Fibroblast of upper back skin (primary cell): Measurements from ENCODE around the gene SREBF1.
A peak's percentile ranks its signal among the peaks of the same experiment; 100 is the strongest.

ENCODE experiments used
- DNase-seq: peaks from one replicate; pipeline ENCODE4 v3.0.0-alpha.2; 2013

SREBF1 gene

GRCh38 chr17:17822616-17823015 lies 14.2 kb downstream of the SREBF1 start:
- DNase-seq, result no peak

- DNase-seq, result peak; percentile 82
These were observed 14.6 kb downstream of the SREBF1 start for GRCh38 chr17:17822189-17822588.

- DNase-seq, result no peak
These were observed 16.2 kb downstream of the SREBF1 start for GRCh38 chr17:17820463-17821158.

- DNase-seq, result no peak
These were observed 16.7 kb downstream of the SREBF1 start for GRCh38 chr17:17820046-17820445.

- peak; percentile 81 for DNase-seq
These were observed 17.2 kb downstream of the SREBF1 start for GRCh38 chr17:17819561-17819995.

GRCh38 chr17:17819111-17819510 lies 17.7 kb downstream of the SREBF1 start:
- DNase-seq, result no peak

- no peak for DNase-seq
These were observed 18.7 kb downstream of the SREBF1 start for GRCh38 chr17:17818088-17818526.

- DNase-seq, result no peak
These were observed 19.2 kb downstream of the SREBF1 start for GRCh38 chr17:17817552-17817947.

GRCh38 chr17:17816831-17817551 lies 19.8 kb downstream of the SREBF1 start:
- no peak for DNase-seq

GRCh38 chr17:17816240-17816814 lies 20.5 kb downstream of the SREBF1 start:
- DNase-seq, result no peak

GRCh38 chr17:17815436-17816200 lies 21.2 kb downstream of the SREBF1 start:
- no peak for DNase-seq

- DNase-seq, result no peak
These were observed 21.8 kb downstream of the SREBF1 start for GRCh38 chr17:17815062-17815406.

GRCh38 chr17:17814162-17815061 lies 22.4 kb downstream of the SREBF1 start:
- no peak for DNase-seq

GRCh38 chr17:17813725-17814095 lies 23.1 kb downstream of the SREBF1 start:
- no peak for DNase-seq

GRCh38 chr17:17813055-17813724 lies 23.6 kb downstream of the SREBF1 start:
- DNase-seq, result no peak

GRCh38 chr17:17812211-17813054 lies 24.4 kb downstream of the SREBF1 start:
- peak; percentile 40 for DNase-seq

- peak; percentile 29 for DNase-seq
These were observed 25.2 kb downstream of the SREBF1 start for GRCh38 chr17:17811381-17812210.

- no peak for DNase-seq
These were observed 25.9 kb downstream of the SREBF1 start for GRCh38 chr17:17810895-17811248.

GRCh38 chr17:17810084-17810894 lies 26.5 kb downstream of the SREBF1 start:
- peak; percentile 65 for DNase-seq
